Measurements from ENCODE around the gene MNAT1. TPM values are rescaled to one million over a fixed set of nuclear protein-coding genes. Genes with fewer than 3 reads are reported as not detected.

The MNAT1 gene
- total and polyA plus RNA-seq, 2 experiments from 2014 or later, result 51.6 to 85.0 TPM

DNA sequence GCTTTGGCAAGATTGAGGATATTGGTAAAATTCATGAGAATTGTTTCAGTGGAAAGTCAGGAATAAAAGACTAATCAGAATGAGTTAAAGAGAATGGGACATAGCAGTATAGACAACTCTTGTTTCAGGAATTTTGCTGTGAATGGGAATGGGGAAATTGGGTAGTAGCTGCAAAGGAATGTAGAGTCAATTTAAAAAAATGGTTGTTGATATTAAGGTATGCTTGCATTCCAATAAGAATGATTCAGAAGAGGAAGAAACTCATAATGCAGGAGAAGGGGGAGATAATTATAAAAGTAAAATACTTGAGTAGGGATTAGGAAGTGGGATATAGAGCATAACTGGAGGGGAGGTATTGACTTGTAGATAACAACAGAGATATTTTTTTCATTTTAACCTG, 40.7 kb downstream of the MNAT1 start:
- H3K4me1 Mint-ChIP-seq, result peaks cover 6% of the 10 kb centered on the region; the same call in 2 of the 3 replicates
- no peaks in the 10 kb centered on the region for H3K36me3 Mint-ChIP-seq (ENCODE audit: low read depth)
- Histone ChIP-seq H3K79me2 (replicated peaks; ENCODE audit: insufficient read depth) (peaks cover 70% of the 10 kb centered on the region), H3K4me3 (no peak overlapping the region), H2AFZ (no peak overlapping the region), H3F3A (replicated peaks; ENCODE audit: low read depth) (no peaks in the 10 kb centered on the region), H4K20me1 (replicated peaks; ENCODE audit: insufficient read depth) (no peaks in the 10 kb centered on the region; the same call in 1 of the 2 replicates), H3K27ac (ENCODE audit: low read depth) (no peak overlapping the region), H3K36me3 (ENCODE audit: insufficient read depth) (no peaks in the 10 kb centered on the region), H3K9me2 (ENCODE audit: insufficient read depth) (peaks cover 4% of the 10 kb centered on the region; the same call in 1 of the 2 replicates), H3K4me2 (no peak overlapping the region), H3K27me3 (ENCODE audit: insufficient read depth) (no peaks in the 10 kb centered on the region), H3K4me1 (ENCODE audit: insufficient read depth) (peaks cover 16% of the 10 kb centered on the region)
- TF ChIP-seq STAT1 (IDR thresholded peaks at IDR 0.05; ENCODE audit: unreplicated experiment) (no peak), CREB1 (CRISPR knock-in tag; IDR thresholded peaks at IDR 0.05; ENCODE audit: low read depth) (no peak), EZH2 (IDR thresholded peaks at IDR 0.05; ENCODE audit: low read depth, unreplicated experiment) (no peak), ZNF114 (CRISPR knock-in tag; IDR thresholded peaks at IDR 0.05) (no peak), ZNF331 (CRISPR knock-in tag; IDR thresholded peaks at IDR 0.05; ENCODE audit: low read depth) (no peak), POLR2AphosphoS5 (IDR thresholded peaks at IDR 0.05; ENCODE audit: low read depth) (no peak), JUNB (IDR thresholded peaks at IDR 0.05; ENCODE audit: unreplicated experiment) (no peak), NANOG (IDR thresholded peaks at IDR 0.05; ENCODE audit: borderline replicate concordance) (no peak), EZH2phosphoT487 (IDR thresholded peaks at IDR 0.05; ENCODE audit: unreplicated experiment) (no peak)
- TF ChIP-seq, protein P1, sequence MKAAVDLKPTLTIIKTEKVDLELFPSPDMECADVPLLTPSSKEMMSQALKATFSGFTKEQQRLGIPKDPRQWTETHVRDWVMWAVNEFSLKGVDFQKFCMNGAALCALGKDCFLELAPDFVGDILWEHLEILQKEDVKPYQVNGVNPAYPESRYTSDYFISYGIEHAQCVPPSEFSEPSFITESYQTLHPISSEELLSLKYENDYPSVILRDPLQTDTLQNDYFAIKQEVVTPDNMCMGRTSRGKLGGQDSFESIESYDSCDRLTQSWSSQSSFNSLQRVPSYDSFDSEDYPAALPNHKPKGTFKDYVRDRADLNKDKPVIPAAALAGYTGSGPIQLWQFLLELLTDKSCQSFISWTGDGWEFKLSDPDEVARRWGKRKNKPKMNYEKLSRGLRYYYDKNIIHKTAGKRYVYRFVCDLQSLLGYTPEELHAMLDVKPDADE (IDR thresholded peaks at IDR 0.05), result no peak
- TF ChIP-seq, protein P2, sequence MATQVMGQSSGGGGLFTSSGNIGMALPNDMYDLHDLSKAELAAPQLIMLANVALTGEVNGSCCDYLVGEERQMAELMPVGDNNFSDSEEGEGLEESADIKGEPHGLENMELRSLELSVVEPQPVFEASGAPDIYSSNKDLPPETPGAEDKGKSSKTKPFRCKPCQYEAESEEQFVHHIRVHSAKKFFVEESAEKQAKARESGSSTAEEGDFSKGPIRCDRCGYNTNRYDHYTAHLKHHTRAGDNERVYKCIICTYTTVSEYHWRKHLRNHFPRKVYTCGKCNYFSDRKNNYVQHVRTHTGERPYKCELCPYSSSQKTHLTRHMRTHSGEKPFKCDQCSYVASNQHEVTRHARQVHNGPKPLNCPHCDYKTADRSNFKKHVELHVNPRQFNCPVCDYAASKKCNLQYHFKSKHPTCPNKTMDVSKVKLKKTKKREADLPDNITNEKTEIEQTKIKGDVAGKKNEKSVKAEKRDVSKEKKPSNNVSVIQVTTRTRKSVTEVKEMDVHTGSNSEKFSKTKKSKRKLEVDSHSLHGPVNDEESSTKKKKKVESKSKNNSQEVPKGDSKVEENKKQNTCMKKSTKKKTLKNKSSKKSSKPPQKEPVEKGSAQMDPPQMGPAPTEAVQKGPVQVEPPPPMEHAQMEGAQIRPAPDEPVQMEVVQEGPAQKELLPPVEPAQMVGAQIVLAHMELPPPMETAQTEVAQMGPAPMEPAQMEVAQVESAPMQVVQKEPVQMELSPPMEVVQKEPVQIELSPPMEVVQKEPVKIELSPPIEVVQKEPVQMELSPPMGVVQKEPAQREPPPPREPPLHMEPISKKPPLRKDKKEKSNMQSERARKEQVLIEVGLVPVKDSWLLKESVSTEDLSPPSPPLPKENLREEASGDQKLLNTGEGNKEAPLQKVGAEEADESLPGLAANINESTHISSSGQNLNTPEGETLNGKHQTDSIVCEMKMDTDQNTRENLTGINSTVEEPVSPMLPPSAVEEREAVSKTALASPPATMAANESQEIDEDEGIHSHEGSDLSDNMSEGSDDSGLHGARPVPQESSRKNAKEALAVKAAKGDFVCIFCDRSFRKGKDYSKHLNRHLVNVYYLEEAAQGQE (IDR thresholded peaks at IDR 0.05; ENCODE audit: unreplicated experiment), result no peak
- TF ChIP-seq, protein P3, sequence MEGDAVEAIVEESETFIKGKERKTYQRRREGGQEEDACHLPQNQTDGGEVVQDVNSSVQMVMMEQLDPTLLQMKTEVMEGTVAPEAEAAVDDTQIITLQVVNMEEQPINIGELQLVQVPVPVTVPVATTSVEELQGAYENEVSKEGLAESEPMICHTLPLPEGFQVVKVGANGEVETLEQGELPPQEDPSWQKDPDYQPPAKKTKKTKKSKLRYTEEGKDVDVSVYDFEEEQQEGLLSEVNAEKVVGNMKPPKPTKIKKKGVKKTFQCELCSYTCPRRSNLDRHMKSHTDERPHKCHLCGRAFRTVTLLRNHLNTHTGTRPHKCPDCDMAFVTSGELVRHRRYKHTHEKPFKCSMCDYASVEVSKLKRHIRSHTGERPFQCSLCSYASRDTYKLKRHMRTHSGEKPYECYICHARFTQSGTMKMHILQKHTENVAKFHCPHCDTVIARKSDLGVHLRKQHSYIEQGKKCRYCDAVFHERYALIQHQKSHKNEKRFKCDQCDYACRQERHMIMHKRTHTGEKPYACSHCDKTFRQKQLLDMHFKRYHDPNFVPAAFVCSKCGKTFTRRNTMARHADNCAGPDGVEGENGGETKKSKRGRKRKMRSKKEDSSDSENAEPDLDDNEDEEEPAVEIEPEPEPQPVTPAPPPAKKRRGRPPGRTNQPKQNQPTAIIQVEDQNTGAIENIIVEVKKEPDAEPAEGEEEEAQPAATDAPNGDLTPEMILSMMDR (conservative IDR thresholded peaks at IDR 0.05; ENCODE audit: low read depth in 2 of 2), result no peak
- TF ChIP-seq, protein P4, sequence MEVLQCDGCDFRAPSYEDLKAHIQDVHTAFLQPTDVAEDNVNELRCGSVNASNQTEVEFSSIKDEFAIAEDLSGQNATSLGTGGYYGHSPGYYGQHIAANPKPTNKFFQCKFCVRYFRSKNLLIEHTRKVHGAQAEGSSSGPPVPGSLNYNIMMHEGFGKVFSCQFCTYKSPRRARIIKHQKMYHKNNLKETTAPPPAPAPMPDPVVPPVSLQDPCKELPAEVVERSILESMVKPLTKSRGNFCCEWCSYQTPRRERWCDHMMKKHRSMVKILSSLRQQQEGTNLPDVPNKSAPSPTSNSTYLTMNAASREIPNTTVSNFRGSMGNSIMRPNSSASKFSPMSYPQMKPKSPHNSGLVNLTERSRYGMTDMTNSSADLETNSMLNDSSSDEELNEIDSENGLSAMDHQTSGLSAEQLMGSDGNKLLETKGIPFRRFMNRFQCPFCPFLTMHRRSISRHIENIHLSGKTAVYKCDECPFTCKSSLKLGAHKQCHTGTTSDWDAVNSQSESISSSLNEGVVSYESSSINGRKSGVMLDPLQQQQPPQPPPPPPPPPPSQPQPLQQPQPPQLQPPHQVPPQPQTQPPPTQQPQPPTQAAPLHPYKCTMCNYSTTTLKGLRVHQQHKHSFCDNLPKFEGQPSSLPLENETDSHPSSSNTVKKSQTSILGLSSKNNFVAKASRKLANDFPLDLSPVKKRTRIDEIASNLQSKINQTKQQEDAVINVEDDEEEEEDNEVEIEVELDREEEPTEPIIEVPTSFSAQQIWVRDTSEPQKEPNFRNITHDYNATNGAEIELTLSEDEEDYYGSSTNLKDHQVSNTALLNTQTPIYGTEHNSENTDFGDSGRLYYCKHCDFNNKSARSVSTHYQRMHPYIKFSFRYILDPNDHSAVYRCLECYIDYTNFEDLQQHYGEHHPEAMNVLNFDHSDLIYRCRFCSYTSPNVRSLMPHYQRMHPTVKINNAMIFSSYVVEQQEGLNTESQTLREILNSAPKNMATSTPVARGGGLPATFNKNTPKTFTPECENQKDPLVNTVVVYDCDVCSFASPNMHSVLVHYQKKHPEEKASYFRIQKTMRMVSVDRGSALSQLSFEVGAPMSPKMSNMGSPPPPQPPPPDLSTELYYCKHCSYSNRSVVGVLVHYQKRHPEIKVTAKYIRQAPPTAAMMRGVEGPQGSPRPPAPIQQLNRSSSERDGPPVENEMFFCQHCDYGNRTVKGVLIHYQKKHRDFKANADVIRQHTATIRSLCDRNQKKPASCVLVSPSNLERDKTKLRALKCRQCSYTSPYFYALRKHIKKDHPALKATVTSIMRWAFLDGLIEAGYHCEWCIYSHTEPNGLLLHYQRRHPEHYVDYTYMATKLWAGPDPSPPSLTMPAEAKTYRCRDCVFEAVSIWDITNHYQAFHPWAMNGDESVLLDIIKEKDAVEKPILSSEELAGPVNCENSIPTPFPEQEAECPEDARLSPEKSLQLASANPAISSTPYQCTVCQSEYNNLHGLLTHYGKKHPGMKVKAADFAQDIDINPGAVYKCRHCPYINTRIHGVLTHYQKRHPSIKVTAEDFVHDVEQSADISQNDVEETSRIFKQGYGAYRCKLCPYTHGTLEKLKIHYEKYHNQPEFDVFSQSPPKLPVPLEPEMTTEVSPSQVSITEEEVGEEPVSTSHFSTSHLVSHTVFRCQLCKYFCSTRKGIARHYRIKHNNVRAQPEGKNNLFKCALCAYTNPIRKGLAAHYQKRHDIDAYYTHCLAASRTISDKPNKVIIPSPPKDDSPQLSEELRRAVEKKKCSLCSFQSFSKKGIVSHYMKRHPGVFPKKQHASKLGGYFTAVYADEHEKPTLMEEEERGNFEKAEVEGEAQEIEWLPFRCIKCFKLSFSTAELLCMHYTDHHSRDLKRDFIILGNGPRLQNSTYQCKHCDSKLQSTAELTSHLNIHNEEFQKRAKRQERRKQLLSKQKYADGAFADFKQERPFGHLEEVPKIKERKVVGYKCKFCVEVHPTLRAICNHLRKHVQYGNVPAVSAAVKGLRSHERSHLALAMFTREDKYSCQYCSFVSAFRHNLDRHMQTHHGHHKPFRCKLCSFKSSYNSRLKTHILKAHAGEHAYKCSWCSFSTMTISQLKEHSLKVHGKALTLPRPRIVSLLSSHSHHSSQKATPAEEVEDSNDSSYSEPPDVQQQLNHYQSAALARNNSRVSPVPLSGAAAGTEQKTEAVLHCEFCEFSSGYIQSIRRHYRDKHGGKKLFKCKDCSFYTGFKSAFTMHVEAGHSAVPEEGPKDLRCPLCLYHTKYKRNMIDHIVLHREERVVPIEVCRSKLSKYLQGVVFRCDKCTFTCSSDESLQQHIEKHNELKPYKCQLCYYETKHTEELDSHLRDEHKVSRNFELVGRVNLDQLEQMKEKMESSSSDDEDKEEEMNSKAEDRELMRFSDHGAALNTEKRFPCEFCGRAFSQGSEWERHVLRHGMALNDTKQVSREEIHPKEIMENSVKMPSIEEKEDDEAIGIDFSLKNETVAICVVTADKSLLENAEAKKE (CRISPR knock-in tag; IDR thresholded peaks at IDR 0.05), result no peak
- no peak overlapping the region for H3K27ac Mint-ChIP-seq
- DNase-seq (ENCODE audit: low spot score), result no peak
- no peak for ATAC-seq
- no peaks in the 10 kb centered on the region for H3K9me3 Mint-ChIP-seq
- H3K27me3 Mint-ChIP-seq (ENCODE audit: insufficient read depth, low read depth, poor library complexity), result no peaks in the 10 kb centered on the region
- no peak overlapping the region for H3K4me3 Mint-ChIP-seq
